Stimulated activated CD4-positive, alpha-beta T cell treated with anti-CD3 and anti-CD28 coated beads, TNF-alpha, amount 100 ng/mL, for 48 hours (primary cell): ENCODE measurements around the gene PPIB.
"Not testable (repeated sequence)": the region's sequence is repeated elsewhere in the genome, so short reads cannot be mapped to it uniquely, and the experiment has no call there.

ENCODE experiments used
- DNase-seq, 3 donors: peaks; one replicate each; pipeline ENCODE4 v3.0.0-alpha.2; 2020; ENCODE audit warnings: low read depth in 3 of 3

Gene PPIB

GRCh38 chr15:64141798-64142512 lies 20.9 kb downstream of the PPIB start:
- DNase-seq: no peak

DNA sequence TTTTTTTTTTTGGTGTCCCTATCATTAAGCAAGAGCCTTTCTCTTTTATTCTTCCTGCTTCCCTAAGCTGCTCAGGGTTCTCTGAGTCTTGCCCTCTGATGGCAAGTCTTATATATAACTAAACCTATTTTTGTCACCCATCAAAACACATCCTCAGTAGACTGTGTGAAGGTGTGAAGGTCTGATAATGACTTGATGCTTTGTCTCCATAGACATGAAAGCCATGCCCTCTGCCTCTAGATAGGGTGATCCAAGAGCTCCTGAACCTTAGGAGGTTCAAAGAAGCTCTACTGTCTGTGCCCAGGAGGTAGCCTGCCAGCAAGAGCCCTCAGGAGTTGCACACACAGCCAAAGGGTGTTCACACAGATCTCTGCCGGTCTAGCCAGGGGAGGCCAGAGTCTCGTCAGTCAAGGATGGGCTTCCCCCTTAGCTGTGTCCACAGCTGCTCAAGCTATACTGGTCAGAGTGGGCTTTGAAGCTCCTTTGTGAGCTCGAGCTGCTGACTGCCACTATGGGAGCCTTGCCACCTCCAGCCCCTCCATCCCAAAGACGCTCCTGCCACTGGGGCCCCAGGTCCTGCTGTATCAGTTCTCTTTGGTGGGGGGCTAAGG lies 24.4 kb downstream of the PPIB start:
- DNase-seq: no peak

DNA sequence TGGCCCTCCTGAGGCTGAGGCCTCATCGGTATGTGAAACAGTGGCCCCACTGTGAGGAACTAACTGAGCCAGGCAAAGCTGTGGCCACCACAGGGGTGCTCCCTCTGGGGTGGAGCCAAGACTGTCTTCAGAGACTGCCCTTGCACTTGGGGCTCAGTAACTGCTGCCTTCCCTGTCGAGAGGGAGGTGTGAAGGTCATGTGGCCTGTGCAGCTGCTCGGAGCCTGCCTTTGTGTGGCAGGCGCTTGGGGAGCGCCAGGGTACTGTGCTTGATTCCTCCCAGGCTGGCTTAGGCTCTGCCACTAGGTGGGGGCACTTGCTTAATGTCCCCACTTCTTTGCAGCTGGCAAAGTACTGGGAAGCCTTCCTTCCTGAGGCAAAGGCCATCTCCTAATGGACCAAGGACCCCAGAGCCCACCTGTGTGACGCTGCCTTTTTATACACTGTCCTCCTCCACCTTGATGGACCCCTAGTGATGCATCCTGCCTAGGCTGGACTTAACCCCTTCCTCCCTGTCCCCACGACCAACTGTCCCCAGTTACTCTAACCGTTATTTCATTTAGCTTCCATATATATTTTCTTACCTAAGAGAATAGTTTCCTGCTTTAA lies 25.5 kb downstream of the PPIB start:
- DNase-seq: no peak

- no peak for DNase-seq
Observed at GRCh38 chr15:64136347-64136746, 26.5 kb downstream of the PPIB start.

DNA sequence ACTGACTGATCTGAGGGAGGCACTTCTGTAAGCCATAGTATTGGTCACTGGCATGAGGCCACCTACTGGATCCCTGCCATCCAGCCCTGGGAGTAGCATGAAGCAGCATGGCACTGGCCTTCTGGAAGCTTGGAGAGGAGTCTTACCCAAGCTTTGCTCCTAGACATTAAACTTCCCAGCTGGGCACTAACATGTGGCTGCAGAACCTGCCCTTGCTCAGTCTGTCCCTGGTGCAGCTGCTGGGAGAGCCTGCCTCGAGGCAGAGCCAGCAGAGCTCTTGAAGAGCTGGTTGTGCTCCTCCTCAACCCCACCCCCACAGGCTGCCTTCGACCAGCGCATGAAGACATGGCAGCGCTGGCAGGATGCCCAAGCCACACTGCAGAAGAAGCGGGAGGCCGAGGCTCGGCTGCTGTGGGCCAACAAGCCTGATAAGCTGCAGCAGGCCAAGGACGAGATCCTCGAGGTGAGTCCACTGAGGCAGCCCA lies 28.4 kb downstream of the PPIB start:
- no peak for DNase-seq

GRCh38 chr15:64133623-64134344 lies 29.0 kb downstream of the PPIB start:
- DNase-seq: no peak

DNA sequence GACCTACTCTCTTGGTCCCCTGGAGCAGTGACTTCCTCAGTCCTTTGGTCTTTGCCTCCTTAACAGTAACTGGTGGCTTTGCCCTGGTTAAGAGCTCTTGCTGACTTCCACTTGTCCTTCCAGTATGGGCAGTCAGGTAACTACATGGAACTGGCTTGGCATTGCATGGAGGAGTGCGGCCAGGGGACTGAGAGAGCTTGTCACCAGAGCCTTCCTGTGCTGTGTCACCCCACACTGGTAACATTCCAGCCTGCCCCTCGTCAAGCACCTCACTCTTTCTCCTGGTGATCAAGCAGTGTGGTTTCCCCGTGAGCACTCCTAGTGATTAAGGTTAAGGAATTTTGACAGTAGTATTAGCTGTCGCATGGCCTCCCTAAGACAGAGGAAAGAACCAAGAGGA lies 30.6 kb downstream of the PPIB start:
- no peak for DNase-seq

- no peak for DNase-seq
Observed at GRCh38 chr15:64131547-64131946, 31.3 kb downstream of the PPIB start.

GRCh38 chr15:64130159-64130558 lies 32.7 kb downstream of the PPIB start:
- no peak for DNase-seq

- no peak for DNase-seq
Observed at GRCh38 chr15:64127521-64128270, 35.1 kb downstream of the PPIB start.

- no peak for DNase-seq
Observed at GRCh38 chr15:64125978-64126377, 36.8 kb downstream of the PPIB start.

DNA sequence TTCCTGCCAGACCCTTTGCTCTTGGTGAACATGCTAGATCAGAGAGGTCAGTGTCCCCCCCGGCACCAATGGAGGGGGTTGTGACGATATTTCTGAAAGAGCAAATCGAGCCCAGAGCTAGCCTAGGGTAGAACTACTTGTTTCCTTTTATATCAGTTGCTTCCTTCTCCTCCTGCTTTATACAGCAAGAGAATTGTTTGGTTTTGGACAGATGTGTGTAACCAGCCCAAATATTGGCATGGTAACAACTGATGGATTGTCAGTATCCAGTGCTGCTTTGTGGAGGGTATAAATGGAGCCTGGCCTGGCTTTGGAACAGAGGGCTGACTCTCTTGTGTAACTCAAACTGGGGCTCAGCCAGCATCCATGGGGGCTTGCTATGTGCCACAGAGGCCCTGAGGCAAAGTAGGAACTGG lies 39.9 kb downstream of the PPIB start:
- DNase-seq: no peak

- no peak for DNase-seq
Observed at GRCh38 chr15:64122444-64122843, 40.4 kb downstream of the PPIB start.

DNA sequence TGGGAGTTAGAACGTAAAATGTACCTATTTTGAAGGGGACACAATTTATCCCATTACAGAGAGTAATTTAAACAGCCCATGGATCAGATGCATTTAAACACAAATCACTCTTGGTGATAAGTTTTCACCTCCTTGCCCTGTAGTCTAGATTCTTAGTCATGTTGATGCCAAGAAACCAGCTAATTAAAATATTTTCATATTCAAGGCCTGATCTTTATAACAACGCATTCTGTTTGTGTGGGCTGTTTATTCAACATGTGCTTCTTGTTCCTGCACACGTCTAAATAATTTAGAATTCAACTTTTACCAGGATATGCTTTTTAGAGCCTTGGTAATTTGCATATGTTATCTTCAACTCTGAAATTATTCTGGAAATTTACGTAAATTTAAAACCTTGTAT lies 41.2 kb downstream of the PPIB start:
- no peak for DNase-seq

GRCh38 chr15:64120322-64120721 lies 42.5 kb downstream of the PPIB start:
- DNase-seq: not testable (repeated sequence)

GRCh38 chr15:64117759-64118487 lies 44.9 kb downstream of the PPIB start:
- no peak for DNase-seq

- DNase-seq: no peak
Observed at GRCh38 chr15:64112904-64113303, 49.9 kb downstream of the PPIB start.

DNA sequence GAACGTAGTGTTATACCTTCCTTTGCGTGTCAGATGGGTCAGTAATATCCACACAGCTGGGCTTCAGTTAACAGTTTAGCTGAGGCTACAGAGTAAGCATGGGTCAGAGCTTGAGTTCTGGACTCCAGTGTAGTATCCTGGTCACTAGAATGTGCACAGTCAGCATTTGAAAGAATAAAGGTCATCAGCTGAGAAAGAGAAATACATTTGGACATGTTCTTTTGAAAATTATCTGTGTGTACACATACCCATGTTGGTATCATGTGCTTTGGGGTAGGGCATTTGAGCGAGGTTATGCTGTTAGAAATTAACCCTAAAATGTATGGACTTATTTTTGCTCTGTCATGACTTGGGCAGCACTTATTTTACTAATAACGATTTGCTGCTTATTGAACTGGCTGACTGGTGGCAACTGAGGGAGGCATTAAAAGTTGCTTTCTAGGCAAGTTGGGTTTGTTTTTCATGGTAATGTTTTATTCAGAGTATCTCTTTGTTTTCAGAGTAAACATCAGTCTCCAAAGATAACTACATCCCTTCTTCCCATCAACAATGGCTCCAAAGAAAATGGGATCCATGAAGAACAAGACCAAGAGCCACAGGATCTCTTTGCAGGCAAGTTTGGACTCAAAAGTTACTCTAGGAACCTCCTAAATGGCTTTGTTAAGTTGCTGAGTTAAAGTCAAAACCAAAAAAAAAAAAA lies 50.6 kb downstream of the PPIB start:
- DNase-seq: no peak

DNA sequence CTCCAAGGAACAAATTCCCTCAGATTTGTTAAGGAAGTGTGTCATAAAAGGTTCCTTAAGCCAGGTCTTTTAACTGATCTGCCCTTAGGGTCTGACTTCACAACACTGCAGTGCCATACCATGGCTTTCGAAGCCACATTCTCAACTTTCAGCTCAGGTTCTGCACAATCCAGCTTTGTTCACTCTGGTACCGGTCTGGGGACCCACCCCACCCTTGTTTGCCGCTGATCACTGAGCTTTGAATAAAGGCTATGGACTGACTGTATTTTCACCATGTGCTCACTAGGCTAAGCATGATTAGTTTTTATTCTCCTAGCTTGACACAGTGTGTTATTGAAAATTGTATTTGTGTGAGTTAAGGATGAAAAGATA lies 51.2 kb downstream of the PPIB start:
- no peak for DNase-seq

DNA sequence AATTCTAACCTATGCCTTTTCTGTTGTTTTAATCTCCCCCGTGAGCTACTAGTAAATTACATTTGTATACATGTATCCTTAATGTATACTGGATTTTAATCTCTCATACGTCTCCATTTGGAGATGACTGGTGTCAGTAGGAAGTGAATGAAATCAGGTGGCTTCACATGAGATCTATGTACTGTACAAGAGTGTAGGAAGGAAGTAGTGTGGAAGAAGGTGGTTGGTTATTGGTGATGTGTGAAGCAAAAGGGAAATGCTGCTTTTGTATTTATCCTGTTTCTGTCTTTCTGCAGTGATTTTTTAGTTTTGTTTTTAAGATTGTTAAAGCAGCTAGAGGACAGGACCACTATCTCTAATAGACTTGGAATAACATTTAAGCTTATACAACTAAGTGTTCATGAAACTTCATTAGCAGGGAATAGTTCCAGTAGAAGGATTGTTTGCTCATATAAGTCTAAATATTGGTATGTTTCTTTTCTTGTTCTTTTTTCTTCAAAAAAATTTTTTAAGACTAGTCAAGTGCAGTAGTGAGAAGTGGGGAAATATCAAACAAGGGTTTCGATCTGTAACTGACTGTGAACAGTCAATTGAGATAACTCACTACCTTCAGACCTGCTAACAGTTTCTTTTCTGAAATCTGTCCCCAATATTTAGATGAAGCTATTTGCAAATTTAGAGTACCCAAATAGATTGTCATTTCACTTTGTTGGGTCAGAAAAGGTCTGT lies 51.7 kb downstream of the PPIB start:
- no peak for DNase-seq
